ENCODE results near the gene MYH15. TPM values are rescaled to one million over a fixed set of nuclear protein-coding genes. Genes with fewer than 3 reads are reported as not detected.
A peak's percentile ranks its signal among the peaks of the same experiment; 100 is the strongest.

Gene MYH15
- total and polyA plus RNA-seq, 2 of the 8 experiments (the other 6 are each of a cell fraction or from before 2014, with no cell fraction given): under 0.01 TPM; not detected in 1

DNA sequence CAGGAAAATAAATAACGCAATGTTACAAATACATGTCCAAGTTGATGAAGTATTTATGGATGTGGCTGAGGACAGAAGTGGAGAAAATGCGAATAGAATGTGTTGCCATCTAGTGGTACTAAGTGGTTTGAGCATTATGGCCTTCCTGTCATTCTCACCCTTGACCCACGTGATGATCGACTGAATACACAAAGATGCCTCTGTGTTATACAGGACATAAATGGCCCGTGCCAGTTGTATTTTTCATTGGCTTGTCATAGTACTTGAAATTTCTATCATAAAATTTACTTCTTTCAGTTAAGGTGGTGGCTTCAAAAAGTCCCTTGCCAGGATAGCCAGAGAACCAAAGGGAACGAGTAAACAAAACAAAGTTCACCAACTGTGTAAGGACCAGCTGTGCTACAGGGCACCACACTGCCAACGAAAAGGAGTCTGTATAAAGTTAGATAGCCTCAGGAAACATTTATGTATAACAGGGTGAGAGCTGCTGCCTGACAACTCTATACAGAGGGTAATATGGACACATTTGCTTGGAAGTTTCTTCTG lies 103.7 kb downstream of the MYH15 start:
- DNase-seq (ENCODE audit: low read depth in 1 of 2, low spot score in 2 of 2) (no peak), FAIRE-seq (peak; percentile 82)
- CTCF ChIA-PET (ENCODE audit: partially characterized antibody): interaction anchor here (0.7 to 2.8 kb wide), 5 partner anchors 8 to 253 kb away, joined by 3 to 6 read pairs (median 3); no protein-coding TSS in a partner anchor
- Histone ChIP-seq H2AK5ac (ENCODE audit: low read depth, low read length) (no peak overlapping the region), H3K36me3 (ENCODE audit: control insufficient read depth in 2 of 4, insufficient read depth in 4 of 4, low read length in 3 of 4) (no peaks in the 10 kb centered on the region), H3K27me3 (replicated peaks in 1 of 4; ENCODE audit: control insufficient read depth in 3 of 4, extremely low read depth in 1 of 4, insufficient read depth in 3 of 4, low read length in 3 of 4) (no peaks in the 10 kb centered on the region), H4K20me1 (replicated peaks in 1 of 2; ENCODE audit: control insufficient read depth in 1 of 2, insufficient read depth in 2 of 2, low read length in 2 of 2) (no peaks in the 10 kb centered on the region), H2BK15ac (ENCODE audit: low read length) (no peak overlapping the region), H3K4me1 (replicated peaks in 1 of 4; ENCODE audit: control insufficient read depth in 3 of 4, insufficient read depth in 4 of 4, low read length in 3 of 4) (peaks cover 0 to 1% (median 0%) of the 10 kb centered on the region in 4 experiments; a peak in 1 of 7 replicates), H4K5ac (ENCODE audit: insufficient read length, low read depth, low read length) (no peak overlapping the region), H3K4me3 (ENCODE audit: extremely low read depth in 1 of 4, insufficient read depth in 2 of 4, low read depth in 3 of 4, low read length in 4 of 4) (no peak overlapping the region), H3K56ac (replicated peaks; ENCODE audit: insufficient read length, low read depth, low read length) (no peak overlapping the region), H3K9me3 (ENCODE audit: insufficient read depth in 2 of 2, low read depth in 1 of 2, low read length in 1 of 2) (peaks cover 0 to 2% of the 10 kb centered on the region in 2 experiments; a peak in 1 of 4 replicates), H2BK5ac (ENCODE audit: low read depth, low read length) (no peak overlapping the region), H3K14ac (ENCODE audit: insufficient read length) (no peak overlapping the region), H3K9ac (replicated peaks in 1 of 4; ENCODE audit: extremely low read depth in 1 of 4, low read depth in 3 of 4, low read length in 3 of 4) (no peak overlapping the region), H3K23ac (ENCODE audit: insufficient read length) (no peak overlapping the region), H3K4me2 (ENCODE audit: insufficient read depth in 1 of 2, low read depth in 2 of 2, low read length in 2 of 2) (no peak overlapping the region), H2BK120ac (replicated peaks; ENCODE audit: low read depth, low read length) (no peak overlapping the region), H4K91ac (replicated peaks; ENCODE audit: insufficient read length, low read length) (no peak overlapping the region), H4K8ac (ENCODE audit: extremely low read depth, insufficient read depth, low read length) (no peak overlapping the region), H3K4ac (replicated peaks; ENCODE audit: insufficient read length, low read depth, low read length) (no peak overlapping the region), H3K23me2 (ENCODE audit: low read depth, low read length) (no peaks in the 10 kb centered on the region), H3K79me1 (ENCODE audit: low read depth, low read length) (no peaks in the 10 kb centered on the region), H3K18ac (ENCODE audit: extremely low read depth, low read length) (no peak overlapping the region), H2AFZ (ENCODE audit: low read length) (0 out of 2 replicates have a peak overlapping the region, but pooled peaks have one; percentile 9), H3K79me2 (ENCODE audit: control insufficient read depth in 1 of 2, insufficient read depth in 2 of 2, low read length in 2 of 2) (no peaks in the 10 kb centered on the region), H3K27ac (ENCODE audit: low read depth, low read length) (no peak overlapping the region), H2BK20ac (ENCODE audit: low read length) (no peak overlapping the region), H2BK12ac (ENCODE audit: low read depth, low read length) (no peak overlapping the region)
- no peak for TF ChIP-seq KDM5A (IDR thresholded peaks at IDR 0.05; ENCODE audit: low read length)
- no peak for TF ChIP-seq CEBPB (IDR thresholded peaks at IDR 0.05; ENCODE audit: low read depth, low read length)
- TF ChIP-seq, protein P1, sequence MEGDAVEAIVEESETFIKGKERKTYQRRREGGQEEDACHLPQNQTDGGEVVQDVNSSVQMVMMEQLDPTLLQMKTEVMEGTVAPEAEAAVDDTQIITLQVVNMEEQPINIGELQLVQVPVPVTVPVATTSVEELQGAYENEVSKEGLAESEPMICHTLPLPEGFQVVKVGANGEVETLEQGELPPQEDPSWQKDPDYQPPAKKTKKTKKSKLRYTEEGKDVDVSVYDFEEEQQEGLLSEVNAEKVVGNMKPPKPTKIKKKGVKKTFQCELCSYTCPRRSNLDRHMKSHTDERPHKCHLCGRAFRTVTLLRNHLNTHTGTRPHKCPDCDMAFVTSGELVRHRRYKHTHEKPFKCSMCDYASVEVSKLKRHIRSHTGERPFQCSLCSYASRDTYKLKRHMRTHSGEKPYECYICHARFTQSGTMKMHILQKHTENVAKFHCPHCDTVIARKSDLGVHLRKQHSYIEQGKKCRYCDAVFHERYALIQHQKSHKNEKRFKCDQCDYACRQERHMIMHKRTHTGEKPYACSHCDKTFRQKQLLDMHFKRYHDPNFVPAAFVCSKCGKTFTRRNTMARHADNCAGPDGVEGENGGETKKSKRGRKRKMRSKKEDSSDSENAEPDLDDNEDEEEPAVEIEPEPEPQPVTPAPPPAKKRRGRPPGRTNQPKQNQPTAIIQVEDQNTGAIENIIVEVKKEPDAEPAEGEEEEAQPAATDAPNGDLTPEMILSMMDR (IDR thresholded peaks at IDR 0.05; ENCODE audit: control extremely low read depth in 1 of 3, insufficient read depth in 1 of 3, low read depth in 1 of 3, low read length in 3 of 3): peak in 2 of 3 experiments; percentile 39 to 61; a peak in 3 of 4 replicates
- TF ChIP-seq CREB1 (IDR thresholded peaks at IDR 0.05): no peak
- TF ChIP-seq RAD21 (IDR thresholded peaks at IDR 0.05 in 1 of 2, conservative IDR thresholded peaks at IDR 0.05 in 1 of 2; ENCODE audit: low read depth in 2 of 2, low read length in 2 of 2): peak; percentile 65 to 68
- no peak for TF ChIP-seq BACH1 (IDR thresholded peaks at IDR 0.05; ENCODE audit: low read length)
- TF ChIP-seq, protein P2, sequence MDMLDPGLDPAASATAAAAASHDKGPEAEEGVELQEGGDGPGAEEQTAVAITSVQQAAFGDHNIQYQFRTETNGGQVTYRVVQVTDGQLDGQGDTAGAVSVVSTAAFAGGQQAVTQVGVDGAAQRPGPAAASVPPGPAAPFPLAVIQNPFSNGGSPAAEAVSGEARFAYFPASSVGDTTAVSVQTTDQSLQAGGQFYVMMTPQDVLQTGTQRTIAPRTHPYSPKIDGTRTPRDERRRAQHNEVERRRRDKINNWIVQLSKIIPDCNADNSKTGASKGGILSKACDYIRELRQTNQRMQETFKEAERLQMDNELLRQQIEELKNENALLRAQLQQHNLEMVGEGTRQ (IDR thresholded peaks at IDR 0.05; ENCODE audit: low read length): peak; percentile 48
- POLR2A ChIA-PET (ENCODE audit: partially characterized antibody): no interaction called here
- 68% methylated on average over 7 of the region's 7 CpGs; no CpG with 5 or more reads in 1 of the 2 experiments for WGBS, 2 experiments (ENCODE audit: extremely low coverage in 1 of 2, insufficient coverage in 1 of 2, insufficient read length in 1 of 2, insufficient replicate concordance in 2 of 2, low coverage in 1 of 2, low lambda C conversion rate in 2 of 2, missing lambda C conversion rate in 1 of 2)
